H1 (cell line): ENCODE data around the gene MRPL4. TPM values are rescaled to one million over a fixed set of nuclear protein-coding genes. Genes with fewer than 3 reads are reported as not detected.

Experiments
- CTCF ChIA-PET: fragments of 300-600 bp; sonication (Branson Sonifier 250); formaldehyde crosslinking; loops from one replicate; lab custom pipeline; 2021; ENCODE audit not compliant: partially characterized antibody; lab: Charles Lee
- POLR2A ChIA-PET: fragments of 300-600 bp; sonication (Branson Sonifier 250); formaldehyde crosslinking; loops from one replicate; lab custom pipeline; 2021; ENCODE audit warnings: inconsistent platforms; ENCODE audit not compliant: partially characterized antibody; lab: Charles Lee
- DNase-seq, 2 experiments: peaks; one replicate each; pipeline versions ENCODE4 v3.0.0 to v3.0.0-alpha.2; 2010 to 2022; ENCODE audit warnings: low spot score in 2 of 2, low read depth in 1 of 2, mixed read lengths in 1 of 2
- FAIRE-seq: peaks from 2 replicates; lab custom pipeline; 2011; peaks lifted over from hg19 to GRCh38; lab: Jason Lieb, UNC
- H2AFZ ChIP-seq: 2 replicates; pipeline ENCODE4 v1.8.1; 2012; ENCODE audit warnings: low read length, inconsistent platforms
- H2AK5ac ChIP-seq: 2 replicates; pipeline ENCODE4 v1.6.1; 2013; ENCODE audit warnings: low read depth, low read length
- H2BK120ac ChIP-seq: replicated peaks from 2 replicates; pipeline ENCODE3; 2013; ENCODE audit warnings: low read depth, low read length, inconsistent platforms
- H2BK12ac ChIP-seq: 2 replicates; pipeline ENCODE4 v1.6.1; 2013; ENCODE audit warnings: low read depth, low read length
- H2BK15ac ChIP-seq: 2 replicates; pipeline ENCODE4 v1.6.1; 2013; ENCODE audit warnings: low read length
- H2BK20ac ChIP-seq: 2 replicates; pipeline ENCODE4 v1.6.1; 2013; ENCODE audit warnings: low read length
- H2BK5ac ChIP-seq: 2 replicates; pipeline ENCODE4 v1.6.1; 2013; ENCODE audit warnings: low read depth, low read length
- H3K14ac ChIP-seq: 2 replicates; pipeline ENCODE4 v1.6.1; 2013; ENCODE audit warnings: inconsistent platforms; ENCODE audit not compliant: insufficient read length
- H3K18ac ChIP-seq: 2 replicates; pipeline ENCODE4 v1.6.1; 2013; ENCODE audit warnings: low read length; ENCODE audit errors: extremely low read depth
- H3K23ac ChIP-seq: 2 replicates; pipeline ENCODE4 v1.6.1; 2013; ENCODE audit warnings: inconsistent platforms; ENCODE audit not compliant: insufficient read length
- H3K23me2 ChIP-seq: 2 replicates; pipeline ENCODE4 v1.6.1; 2013; ENCODE audit warnings: low read depth, low read length
- H3K27ac ChIP-seq: 2 replicates; pipeline ENCODE4 v1.6.1; 2011; ENCODE audit warnings: low read depth, low read length, inconsistent platforms
- H3K27me3 ChIP-seq, 4 experiments: replicated peaks in 1 of 4; 1 replicate in 1 of 4; 2 replicates in 3 of 4; pipeline versions ENCODE4 v1.6.1 to v1.8.1; 2011 to 2013; ENCODE audit warnings: low read length in 3 of 4, mild to moderate bottlenecking in 3 of 4, inconsistent platforms in 2 of 4, mixed read lengths in 2 of 4, moderate library complexity in 1 of 4; ENCODE audit not compliant: control insufficient read depth in 3 of 4, insufficient read depth in 3 of 4; ENCODE audit errors: extremely low read depth in 1 of 4
- H3K36me3 ChIP-seq, 4 experiments: 2 replicates each; pipeline versions ENCODE4 v1.6.1 to v1.8.1; 2011 to 2013; ENCODE audit warnings: mild to moderate bottlenecking in 4 of 4, low read length in 3 of 4, moderate library complexity in 2 of 4, control low read depth in 1 of 4, inconsistent platforms in 1 of 4; ENCODE audit not compliant: insufficient read depth in 4 of 4, control insufficient read depth in 2 of 4
- H3K4ac ChIP-seq: replicated peaks from 2 replicates; pipeline ENCODE3; 2013; ENCODE audit warnings: low read length, low read depth, mixed read lengths, inconsistent platforms; ENCODE audit not compliant: insufficient read length
- H3K4me1 ChIP-seq, 4 experiments: replicated peaks in 1 of 4; 1 replicate in 1 of 4; 2 replicates in 3 of 4; pipeline versions ENCODE4 v1.6.1 to v1.8.1; 2011 to 2013; ENCODE audit warnings: low read length in 3 of 4, inconsistent platforms in 2 of 4, mixed read lengths in 1 of 4; ENCODE audit not compliant: insufficient read depth in 4 of 4, control insufficient read depth in 3 of 4
- H3K4me2 ChIP-seq, 2 experiments: 2 replicates each; pipeline versions ENCODE4 v1.6.1 to v1.8.1; 2011 to 2013; ENCODE audit warnings: low read depth in 2 of 2, low read length in 2 of 2, control low read depth in 1 of 2, inconsistent platforms in 1 of 2, mild to moderate bottlenecking in 1 of 2; ENCODE audit not compliant: insufficient read depth in 1 of 2
- H3K4me3 ChIP-seq, 4 experiments: fragments of 200-600, 300-600 bp in 1 of 4; sonication (generic), shearing (Covaris generic), sonication (Bioruptor Twin) in 1 of 4; 2 replicates each; pipeline versions ENCODE4 v1.5.1 to v1.8.1; 2011 to 2016; ENCODE audit warnings: low read length in 4 of 4, low read depth in 3 of 4, control low read depth in 2 of 4, inconsistent platforms in 2 of 4, mild to moderate bottlenecking in 2 of 4, mixed read lengths in 1 of 4, moderate library complexity in 1 of 4; ENCODE audit not compliant: insufficient read depth in 2 of 4; ENCODE audit errors: extremely low read depth in 1 of 4
- H3K56ac ChIP-seq: replicated peaks from 2 replicates; pipeline ENCODE3; 2013; ENCODE audit warnings: low read depth, mild to moderate bottlenecking, mixed read lengths, low read length, inconsistent platforms; ENCODE audit not compliant: insufficient read length
- H3K79me1 ChIP-seq: 2 replicates; pipeline ENCODE4 v1.6.1; 2013; ENCODE audit warnings: low read depth, low read length, control low read depth
- H3K79me2 ChIP-seq, 2 experiments: 2 replicates each; pipeline versions ENCODE4 v1.6.1 to v1.8.1; 2012 to 2013; ENCODE audit warnings: low read length in 2 of 2, mild to moderate bottlenecking in 2 of 2, inconsistent platforms in 1 of 2; ENCODE audit not compliant: insufficient read depth in 2 of 2, control insufficient read depth in 1 of 2
- H3K9ac ChIP-seq, 4 experiments: replicated peaks in 1 of 4; 1 replicate in 1 of 4; 2 replicates in 3 of 4; pipeline versions ENCODE4 v1.6.1 to v1.8.1; 2011 to 2013; ENCODE audit warnings: low read depth in 3 of 4, low read length in 3 of 4, control low read depth in 2 of 4, mild to moderate bottlenecking in 2 of 4, moderate library complexity in 2 of 4, inconsistent platforms in 1 of 4; ENCODE audit errors: extremely low read depth in 1 of 4
- H3K9me3 ChIP-seq, 2 experiments: 2 replicates each; pipeline versions ENCODE4 v1.6.1 to v1.8.1; 2012 to 2013; ENCODE audit warnings: mild to moderate bottlenecking in 2 of 2, moderate library complexity in 2 of 2, control low read depth in 1 of 2, inconsistent platforms in 1 of 2, low read depth in 1 of 2, low read length in 1 of 2, mixed read lengths in 1 of 2; ENCODE audit not compliant: insufficient read depth in 2 of 2
- H4K20me1 ChIP-seq, 2 experiments: replicated peaks in 1 of 2; 2 replicates each; pipeline versions ENCODE3 to v1.8.1; 2011 to 2013; ENCODE audit warnings: inconsistent platforms in 2 of 2, low read length in 2 of 2, mild to moderate bottlenecking in 1 of 2; ENCODE audit not compliant: insufficient read depth in 2 of 2, control insufficient read depth in 1 of 2
- H4K5ac ChIP-seq: 2 replicates; pipeline ENCODE4 v1.6.1; 2013; ENCODE audit warnings: low read length, low read depth, mixed read lengths, inconsistent platforms; ENCODE audit not compliant: insufficient read length
- H4K8ac ChIP-seq: 2 replicates; pipeline ENCODE4 v1.8.0; 2013; ENCODE audit warnings: mild to moderate bottlenecking, moderate library complexity, low read length, inconsistent platforms; ENCODE audit not compliant: insufficient read depth; ENCODE audit errors: extremely low read depth
- H4K91ac ChIP-seq: replicated peaks from 2 replicates; pipeline ENCODE3; 2013; ENCODE audit warnings: low read length, mixed read lengths, inconsistent platforms; ENCODE audit not compliant: insufficient read length
- ASH2L ChIP-seq: fragments of 200-600, 300-600 bp; sonication (generic); IDR thresholded peaks from one replicate; pipeline ENCODE4 v1.7.1; 2017; ENCODE audit warnings: low read length
- FOSL1 ChIP-seq: IDR thresholded peaks from 2 replicates; pipeline ENCODE4 v1.6.1; 2011; ENCODE audit warnings: mild to moderate bottlenecking, low read depth, low read length, moderate library complexity; ENCODE audit not compliant: insufficient read depth
- HDAC2 ChIP-seq, 2 experiments: fragments of 300-600 bp in 1 of 2; sonication (generic) in 1 of 2; IDR thresholded peaks; 2 replicates each; pipeline ENCODE4 v1.6.1; 2011 to 2012; ENCODE audit warnings: low read depth in 2 of 2, low read length in 2 of 2, mild to moderate bottlenecking in 2 of 2, moderate library complexity in 2 of 2, borderline replicate concordance in 1 of 2, inconsistent platforms in 1 of 2
- KDM1A ChIP-seq: fragments of 200-600, 300-600 bp; sonication (generic); IDR thresholded peaks from 2 replicates; pipeline ENCODE4 v1.7.1; 2016; ENCODE audit warnings: mild to moderate bottlenecking, low read length, borderline replicate concordance
- NRF1 ChIP-seq: IDR thresholded peaks from 2 replicates; pipeline ENCODE4 v1.6.1; 2011; ENCODE audit warnings: mild to moderate bottlenecking, low read depth, low read length, improper control_type of control experiment
- SIN3A ChIP-seq, 2 experiments: IDR thresholded peaks in 1 of 2; conservative IDR thresholded peaks in 1 of 2; 2 replicates each; pipeline ENCODE4 v1.6.1; 2011 to 2012; ENCODE audit warnings: low read length in 2 of 2, improper control_type of control experiment in 1 of 2, low read depth in 1 of 2, mild to moderate bottlenecking in 1 of 2
- SIRT6 ChIP-seq: IDR thresholded peaks from one replicate; pipeline ENCODE4 v1.7.1; 2012; ENCODE audit warnings: low read length, inconsistent platforms
- WGBS, 2 experiments: shearing (Covaris generic) in 1 of 2; methylation state at CpG; one replicate each; pipeline versions ENCODE4 v1.1.6 to v1.1.7; 2013 to 2015; ENCODE audit warnings: low lambda C conversion rate in 2 of 2, mixed read lengths in 2 of 2, inconsistent platforms in 1 of 2, low coverage in 1 of 2, missing lambda C conversion rate in 1 of 2; ENCODE audit not compliant: insufficient replicate concordance in 2 of 2, insufficient coverage in 1 of 2, insufficient read length in 1 of 2; ENCODE audit errors: extremely low coverage in 1 of 2, missing lambda C conversion rate in 1 of 2; 5-methylcytosine and 5-hydroxymethylcytosine counted together
- polyA plus RNA-seq, 7 experiments: library from polyadenylated mRNA; depleted of rRNA in 3 of 7; stranded (reverse) in 5 of 7; unstranded in 2 of 7; fragments of >200 nt in 5 of 7; fragments of 200-250 nt in 2 of 7; gene quantifications; 1 replicate in 5 of 7; 2 replicates in 1 of 7; 4 replicates in 1 of 7; pipeline versions ENCODE4 v1.2.1 to v1.2.3, GENCODE V29; 2011 to 2013; ENCODE audit warnings: missing spikeins in 2 of 7, mixed read lengths in 2 of 7
- total RNA-seq: library from RNA; stranded (reverse); fragmentation: NEBNext Ultra II Directional; extraction: Animal tissue kit (Norgen Biotek cat#: 25700); gene quantifications from 2 replicates; pipeline ENCODE4 v1.2.1, GENCODE V29; 2021
- TF ChIP-seq, protein P1 (sequence below): IDR thresholded peaks from 2 replicates; pipeline ENCODE4 v1.6.1; 2012; ENCODE audit warnings: inconsistent platforms

The MRPL4 gene
- total and polyA plus RNA-seq, 2 of the 8 experiments (the other 6 are each of a cell fraction or from before 2014, with no cell fraction given), result 82.3 to 187 TPM

DNA sequence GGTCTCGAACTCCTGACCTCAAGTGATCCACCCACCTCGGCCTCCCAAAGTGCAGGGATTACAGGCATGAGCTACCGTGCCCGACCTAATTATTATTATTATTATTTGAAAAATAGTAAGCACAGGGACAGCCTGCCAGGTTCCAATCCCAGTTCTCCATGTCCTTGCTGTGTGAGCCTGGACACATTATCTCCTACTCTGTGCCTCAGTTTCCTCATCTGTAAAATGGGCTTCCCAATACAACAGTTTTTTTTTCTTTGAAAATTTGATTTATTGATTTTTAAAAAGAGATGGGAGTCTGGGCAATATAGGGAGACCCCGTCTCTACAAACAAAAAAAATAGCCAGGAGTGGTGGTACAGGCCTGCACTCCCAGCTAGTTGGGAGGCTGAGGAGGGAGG lies 54.3 kb downstream of the MRPL4 start:
- Histone ChIP-seq H3K27ac (no peak overlapping the region), H2BK20ac (no peak overlapping the region), H3K27me3 (no peaks in the 10 kb centered on the region), H3K79me1 (no peaks in the 10 kb centered on the region), H4K8ac (no peak overlapping the region), H3K18ac (no peak overlapping the region), H3K4me3 (no peak overlapping the region), H2AFZ (no peak overlapping the region), H3K23ac (no peak overlapping the region), H4K91ac (no peak overlapping the region), H2AK5ac (no peak overlapping the region), H3K23me2 (no peaks in the 10 kb centered on the region), H3K14ac (no peak overlapping the region), H2BK15ac (no peak overlapping the region), H3K36me3 (peaks cover 0 to 13% (median 0%) of the 10 kb centered on the region in 4 experiments; a peak in 2 of 8 replicates), H4K5ac (no peak overlapping the region), H3K79me2 (no peaks in the 10 kb centered on the region), H3K56ac (no peak overlapping the region), H3K9me3 (no peaks in the 10 kb centered on the region), H3K4ac (no peak overlapping the region), H2BK12ac (no peak overlapping the region), H4K20me1 (no peaks in the 10 kb centered on the region), H3K4me2 (no peak overlapping the region), H3K4me1 (no peaks in the 10 kb centered on the region), H2BK5ac (no peak overlapping the region), H3K9ac (no peak overlapping the region), H2BK120ac (no peak overlapping the region)
- TF ChIP-seq KDM1A (no peak), HDAC2 (IDR thresholded peaks at IDR 0.05; ENCODE audit: borderline replicate concordance in 1 of 2, low read depth in 2 of 2, low read length in 2 of 2) (no peak), SIRT6 (no peak), FOSL1 (no peak), ASH2L (no peak), SIN3A (conservative IDR thresholded peaks at IDR 0.05 in 1 of 2, IDR thresholded peaks at IDR 0.05 in 1 of 2; ENCODE audit: low read depth in 1 of 2, low read length in 2 of 2) (no peak), NRF1 (no peak)
- TF ChIP-seq, protein P1, sequence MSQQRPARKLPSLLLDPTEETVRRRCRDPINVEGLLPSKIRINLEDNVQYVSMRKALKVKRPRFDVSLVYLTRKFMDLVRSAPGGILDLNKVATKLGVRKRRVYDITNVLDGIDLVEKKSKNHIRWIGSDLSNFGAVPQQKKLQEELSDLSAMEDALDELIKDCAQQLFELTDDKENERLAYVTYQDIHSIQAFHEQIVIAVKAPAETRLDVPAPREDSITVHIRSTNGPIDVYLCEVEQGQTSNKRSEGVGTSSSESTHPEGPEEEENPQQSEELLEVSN, result no peak
- FAIRE-seq (no peak), DNase-seq (no peak)
- POLR2A ChIA-PET, result interaction anchor here (0.8 to 1.8 kb wide), 5 partner anchors 8 to 27 kb away, joined by 4 to 7 read pairs (median 4); partner anchors contain the start of gene RAVER1
- 91% methylated on average over 5 of the region's 5 CpGs; no CpG with 5 or more reads in 1 of the 2 experiments for WGBS, 2 experiments
- CTCF ChIA-PET, result interaction anchor here (1.4 to 2.5 kb wide), 4 partner anchors 10 to 82 kb away, joined by 3 to 10 read pairs (median 6); no protein-coding TSS in a partner anchor
